Hepatocyte (in vitro differentiated cells): ENCODE measurements around the gene SYT14. TPM values are rescaled to one million over a fixed set of nuclear protein-coding genes. Genes with fewer than 3 reads are reported as not detected.
"Not testable (repeated sequence)": the region's sequence is repeated elsewhere in the genome, so short reads cannot be mapped to it uniquely, and the experiment has no call there.

Experiments
- DNase-seq: peaks from one replicate; pipeline ENCODE4 v3.0.0-alpha.2; 2016; ENCODE audit warnings: low spot score
- H2AFZ ChIP-seq: fragments of 200-600 bp; sonication (generic); 2 replicates; pipeline ENCODE4 v1.6.0; 2016; ENCODE audit warnings: antibody characterized with exemption, mild to moderate bottlenecking
- H3K27ac ChIP-seq: fragments of 200-600 bp; sonication (generic); 2 replicates; pipeline ENCODE4 v1.5.1; 2016; ENCODE audit warnings: mild to moderate bottlenecking
- H3K27me3 ChIP-seq: fragments of 200-600 bp; sonication (generic); 2 replicates; pipeline ENCODE4 v1.6.1; 2016
- H3K36me3 ChIP-seq: fragments of 200-600 bp; sonication (generic); replicated peaks from 2 replicates; pipeline ENCODE4 v1.5.1; 2016; ENCODE audit warnings: low read depth; ENCODE audit not compliant: insufficient read depth
- H3K4me1 ChIP-seq: fragments of 200-600 bp; sonication (generic); 2 replicates; pipeline ENCODE4 v1.5.1; 2016; ENCODE audit warnings: mild to moderate bottlenecking, moderate library complexity; ENCODE audit not compliant: insufficient read depth
- H3K4me2 ChIP-seq: fragments of 200-600 bp; sonication (generic); 2 replicates; pipeline ENCODE4 v1.6.0; 2016
- H3K4me3 ChIP-seq: fragments of 200-600 bp; sonication (generic); 2 replicates; pipeline ENCODE4 v1.5.1; 2016; ENCODE audit warnings: mild to moderate bottlenecking
- H3K79me2 ChIP-seq: fragments of 200-600 bp; sonication (generic); 2 replicates; pipeline ENCODE4 v1.6.0; 2017; ENCODE audit warnings: mild to moderate bottlenecking
- H3K9me2 ChIP-seq: fragments of 200-600 bp; sonication (generic); replicated peaks from 2 replicates; pipeline ENCODE4 v1.6.0; 2017; ENCODE audit warnings: mild to moderate bottlenecking; ENCODE audit not compliant: insufficient read depth
- H3K9me3 ChIP-seq: fragments of 200-600 bp; sonication (generic); 2 replicates; pipeline ENCODE4 v1.5.1; 2016; ENCODE audit warnings: low read depth, mild to moderate bottlenecking
- H4K20me1 ChIP-seq: fragments of 200-600 bp; sonication (generic); 2 replicates; pipeline ENCODE4 v1.6.0; 2016; ENCODE audit warnings: mild to moderate bottlenecking; ENCODE audit not compliant: insufficient read depth, poor library complexity, severe bottlenecking
- CTCF ChIP-seq: fragments of 200-600 bp; sonication (generic); IDR thresholded peaks from 2 replicates; pipeline ENCODE4 v1.5.1; 2016; ENCODE audit warnings: antibody characterized with exemption, mild to moderate bottlenecking; ENCODE audit not compliant: poor library complexity
- EZH2 ChIP-seq: fragments of 200-600 bp; sonication (generic); IDR thresholded peaks from 2 replicates; pipeline ENCODE4 v1.6.1; 2016; ENCODE audit warnings: antibody characterized with exemption, mild to moderate bottlenecking, borderline replicate concordance
- EZH2phosphoT487 ChIP-seq: fragments of 200-600 bp; sonication (generic); IDR thresholded peaks from one replicate; pipeline ENCODE4 v1.6.1; 2018; ENCODE audit warnings: antibody characterized with exemption, mild to moderate bottlenecking, low read depth, moderate library complexity; ENCODE audit not compliant: unreplicated experiment, severe bottlenecking
- WGBS: methylation state at CpG from one replicate; pipeline ENCODE4 v1.1.6; 2016; ENCODE audit warnings: low lambda C conversion rate; ENCODE audit errors: missing lambda C conversion rate; 5-methylcytosine and 5-hydroxymethylcytosine counted together
- polyA plus RNA-seq: library from polyadenylated mRNA; unstranded; fragments of >200 nt; fragmentation: Nextera tagmentation; extraction: Ambion mirVana; gene quantifications from 2 replicates; pipeline ENCODE4 v1.2.1, GENCODE V29; 2016
- total RNA-seq: library from RNA; depleted of rRNA; stranded (reverse); fragments of >200 nt; gene quantifications from 2 replicates; pipeline ENCODE4 v1.2.3, GENCODE V29; 2014

Gene SYT14
- total and polyA plus RNA-seq, 2 experiments from 2014 or later: 0.29 to 1.4 TPM

- 90% methylated on average over 7 of the region's 7 CpGs for WGBS
- Histone ChIP-seq H3K4me1 (no peaks in the 10 kb centered on the region), H3K9me2 (no peaks in the 10 kb centered on the region), H3K27me3 (no peaks in the 10 kb centered on the region), H2AFZ (no peak overlapping the region), H3K27ac (no peak overlapping the region), H3K4me3 (no peak overlapping the region), H3K9me3 (no peaks in the 10 kb centered on the region), H3K79me2 (no peaks in the 10 kb centered on the region), H3K4me2 (no peak overlapping the region), H3K36me3 (no peaks in the 10 kb centered on the region), H4K20me1 (no peaks in the 10 kb centered on the region)
- no peak for DNase-seq
- TF ChIP-seq EZH2phosphoT487 (no peak), CTCF (no peak)
These were observed 251.4 kb downstream of the SYT14 start for GRCh38 chr1:210189426-210189825.

- Histone ChIP-seq H3K79me2 (no peaks in the 10 kb centered on the region), H3K9me2 (no peaks in the 10 kb centered on the region), H3K4me3 (no peak overlapping the region), H4K20me1 (no peaks in the 10 kb centered on the region), H3K4me1 (no peaks in the 10 kb centered on the region), H3K9me3 (no peaks in the 10 kb centered on the region), H2AFZ (no peak overlapping the region), H3K4me2 (no peak overlapping the region), H3K27me3 (no peaks in the 10 kb centered on the region), H3K36me3 (no peaks in the 10 kb centered on the region), H3K27ac (no peak overlapping the region)
- TF ChIP-seq EZH2phosphoT487 (no peak), EZH2 (no peak), CTCF (no peak)
- WGBS: 92% methylated on average over 8 of the region's 8 CpGs
- DNase-seq: no peak
These were observed 257.7 kb downstream of the SYT14 start for GRCh38 chr1:210195635-210196160.

- H3K4me1 ChIP-seq, H4K20me1 ChIP-seq, H3K27ac ChIP-seq, H3K4me2 ChIP-seq, H3K9me3 ChIP-seq, H3K9me2 ChIP-seq, H3K79me2 ChIP-seq, H3K36me3 ChIP-seq, DNase-seq, H2AFZ ChIP-seq, H3K27me3 ChIP-seq, H3K4me3 ChIP-seq: not testable (repeated sequence)
- 83% methylated on average over 5 of the region's 5 CpGs for WGBS
These were observed 258.2 kb downstream of the SYT14 start for GRCh38 chr1:210196266-210196665.

- Histone ChIP-seq H3K9me2 (no peaks in the 10 kb centered on the region), H3K79me2 (no peaks in the 10 kb centered on the region), H2AFZ (no peak overlapping the region), H3K36me3 (no peaks in the 10 kb centered on the region), H4K20me1 (no peaks in the 10 kb centered on the region), H3K4me3 (no peak overlapping the region), H3K4me2 (no peak overlapping the region), H3K27ac (no peak overlapping the region), H3K9me3 (no peaks in the 10 kb centered on the region), H3K4me1 (no peaks in the 10 kb centered on the region), H3K27me3 (peaks cover 8% of the 10 kb centered on the region)
- 75% methylated on average over 3 of the region's 3 CpGs for WGBS
- DNase-seq: no peak
- TF ChIP-seq EZH2phosphoT487: no peak
- no peak for TF ChIP-seq CTCF
- TF ChIP-seq EZH2: no peak
These were observed 260.8 kb downstream of the SYT14 start for GRCh38 chr1:210198840-210199239.
